BE2C (cell line): ENCODE measurements around the gene IGFBP2.

Experiments
- DNase-seq: peaks from one replicate; pipeline ENCODE4 v3.0.0-alpha.2; 2020
- H3K27me3 ChIP-seq: fragments of 250-450 bp; sonication (Bioruptor Pico); 2 replicates; pipeline ENCODE4 v1.5.1; 2020; ENCODE audit warnings: mild to moderate bottlenecking
- H3K36me3 ChIP-seq: fragments of 250-450 bp; sonication (Bioruptor Pico); 2 replicates; pipeline ENCODE4 v1.5.1; 2020; ENCODE audit warnings: mild to moderate bottlenecking
- H3K4me1 ChIP-seq: fragments of 250-450 bp; sonication (Bioruptor Pico); 2 replicates; pipeline ENCODE4 v1.5.1; 2020
- H3K4me3 ChIP-seq: 2 replicates; pipeline ENCODE4 v1.5.1; 2011; ENCODE audit warnings: low read depth, low read length
- H3K9me3 ChIP-seq: fragments of 250-450 bp; sonication (Bioruptor Pico); 2 replicates; pipeline ENCODE4 v1.5.1; 2020
- CTCF ChIP-seq: IDR thresholded peaks from 2 replicates; pipeline ENCODE4 v1.5.1; 2012; ENCODE audit warnings: mild to moderate bottlenecking, low read depth, low read length

IGFBP2 gene

GRCh38 chr2:216661639-216662375 lies 28.6 kb downstream of the IGFBP2 start:
- H3K27me3 ChIP-seq, result no peaks in the 10 kb centered on the region
- peak; percentile 62 for DNase-seq
- peaks cover 33% of the 10 kb centered on the region for H3K36me3 ChIP-seq
- H3K4me3 ChIP-seq, result no peak overlapping the region
- no peaks in the 10 kb centered on the region for H3K9me3 ChIP-seq
- TF ChIP-seq CTCF, result peak; percentile 57
- H3K4me1 ChIP-seq, result peaks cover 33% of the 10 kb centered on the region

- H3K4me3 ChIP-seq, result no peak overlapping the region
- H3K4me1 ChIP-seq, result peaks cover 23% of the 10 kb centered on the region
- TF ChIP-seq CTCF, result no peak
- no peaks in the 10 kb centered on the region for H3K9me3 ChIP-seq
- H3K36me3 ChIP-seq, result peaks cover 32% of the 10 kb centered on the region
- DNase-seq, result no peak
- H3K27me3 ChIP-seq, result no peaks in the 10 kb centered on the region
These were observed 29.9 kb downstream of the IGFBP2 start for GRCh38 chr2:216663106-216663505.

GRCh38 chr2:216663846-216664245 lies 30.6 kb downstream of the IGFBP2 start:
- Histone ChIP-seq H3K36me3 (peaks cover 28% of the 10 kb centered on the region), H3K9me3 (no peaks in the 10 kb centered on the region), H3K4me1 (peaks cover 22% of the 10 kb centered on the region), H3K27me3 (no peaks in the 10 kb centered on the region), H3K4me3 (no peak overlapping the region)
- no peak for TF ChIP-seq CTCF
- no peak for DNase-seq

- Histone ChIP-seq H3K4me1 (peaks cover 22% of the 10 kb centered on the region), H3K27me3 (no peaks in the 10 kb centered on the region), H3K36me3 (peaks cover 27% of the 10 kb centered on the region), H3K4me3 (no peak overlapping the region), H3K9me3 (no peaks in the 10 kb centered on the region)
- DNase-seq, result peak; percentile 68
- peak; percentile 58 for TF ChIP-seq CTCF
These were observed 31.4 kb downstream of the IGFBP2 start for GRCh38 chr2:216664593-216665034.

- peaks cover 22% of the 10 kb centered on the region for H3K4me1 ChIP-seq
- H3K27me3 ChIP-seq, result no peaks in the 10 kb centered on the region
- H3K9me3 ChIP-seq, result no peaks in the 10 kb centered on the region
- TF ChIP-seq CTCF, result no peak
- DNase-seq, result peak; percentile 54
- H3K4me3 ChIP-seq, result no peak overlapping the region
- H3K36me3 ChIP-seq, result peaks cover 27% of the 10 kb centered on the region
These were observed 32.0 kb downstream of the IGFBP2 start for GRCh38 chr2:216665242-216665641.

GRCh38 chr2:216665717-216666116 lies 32.5 kb downstream of the IGFBP2 start:
- H3K9me3 ChIP-seq, result no peaks in the 10 kb centered on the region
- H3K27me3 ChIP-seq, result no peaks in the 10 kb centered on the region
- H3K36me3 ChIP-seq, result peaks cover 22% of the 10 kb centered on the region
- TF ChIP-seq CTCF, result no peak
- H3K4me1 ChIP-seq, result peaks cover 22% of the 10 kb centered on the region
- peak; percentile 82 for DNase-seq
- H3K4me3 ChIP-seq, result peak overlapping the region; percentile 19; the same call in 1 of the 2 replicates
